PC-9 (cell line): ENCODE measurements around the gene PDGFD. TPM values are rescaled to one million over a fixed set of nuclear protein-coding genes. Genes with fewer than 3 reads are reported as not detected.

Source experiments
- BruUV-seq: library from RNA; stranded (reverse); fragments of 400-500 nt; replicated peaks from 2 replicates; lab custom pipeline; 2021; lab: Mats Ljungman, UMichigan
- CTCF ChIA-PET: fragments of 300-600 bp; sonication (Branson Sonifier 250); formaldehyde crosslinking; loops from one replicate; lab custom pipeline; 2022; ENCODE audit warnings: antibody characterized with exemption; lab: Charles Lee
- POLR2A ChIA-PET: fragments of 300-600 bp; sonication (Branson Sonifier 250); formaldehyde crosslinking; loops from one replicate; lab custom pipeline; 2022; ENCODE audit warnings: antibody characterized with exemption; ENCODE audit not compliant: unreplicated experiment; lab: Charles Lee
- DNase-seq, 2 experiments: peaks; one replicate each; pipeline versions ENCODE4 v3.0.0 to v3.0.0-alpha.2; 2015 to 2022; ENCODE audit warnings: mixed read lengths in 1 of 2
- H2AFZ ChIP-seq: fragments of 200-600 bp; sonication (generic); 2 replicates; pipeline ENCODE4 v1.8.1; 2017; ENCODE audit warnings: antibody characterized with exemption
- H3F3A ChIP-seq: fragments of 200-600 bp; sonication (generic); 2 replicates; pipeline ENCODE4 v1.8.1; 2017; ENCODE audit warnings: antibody characterized with exemption, mild to moderate bottlenecking, low read depth; ENCODE audit not compliant: insufficient read depth
- H3K27ac ChIP-seq: fragments of 200-600 bp; sonication (generic); 2 replicates; pipeline ENCODE4 v1.6.1; 2016; ENCODE audit warnings: mixed run types
- H3K27me3 ChIP-seq: fragments of 200-600 bp; sonication (generic); 2 replicates; pipeline ENCODE4 v1.6.1; 2016; ENCODE audit warnings: low read depth, mixed run types; ENCODE audit not compliant: insufficient read depth
- H3K36me3 ChIP-seq: fragments of 200-600 bp; sonication (generic); 2 replicates; pipeline ENCODE4 v1.6.1; 2016; ENCODE audit warnings: low read depth, mixed run types
- H3K4me1 ChIP-seq: fragments of 200-600 bp; sonication (generic); replicated peaks from 2 replicates; pipeline ENCODE4 v1.6.1; 2016; ENCODE audit warnings: mixed run types; ENCODE audit not compliant: insufficient read depth
- H3K4me2 ChIP-seq: fragments of 200-600 bp; sonication (generic); 2 replicates; pipeline ENCODE4 v1.6.1; 2017; ENCODE audit warnings: mixed run types
- H3K4me3 ChIP-seq: fragments of 200-600 bp; sonication (generic); 2 replicates; pipeline ENCODE4 v1.6.1; 2016; ENCODE audit warnings: mixed run types
- H3K79me2 ChIP-seq: fragments of 200-600 bp; sonication (generic); 2 replicates; pipeline ENCODE4 v1.6.1; 2017; ENCODE audit warnings: low read depth, mixed run types
- H3K9me2 ChIP-seq: fragments of 200-600 bp; sonication (generic); 2 replicates; pipeline ENCODE4 v1.8.1; 2017; ENCODE audit warnings: mild to moderate bottlenecking; ENCODE audit not compliant: insufficient read depth
- H3K9me3 ChIP-seq: fragments of 200-600 bp; sonication (generic); 2 replicates; pipeline ENCODE4 v1.8.1; 2016; ENCODE audit warnings: low read depth; ENCODE audit not compliant: insufficient read depth
- H4K20me1 ChIP-seq: fragments of 200-600 bp; sonication (generic); 2 replicates; pipeline ENCODE4 v1.8.1; 2017; ENCODE audit not compliant: insufficient read depth
- EZH2 ChIP-seq: fragments of 200-600 bp; sonication (generic); IDR thresholded peaks from 2 replicates; pipeline ENCODE4 v1.8.0; 2017; ENCODE audit warnings: antibody characterized with exemption, low read depth
- intact Hi-C: fragments of 100-400 bp; cut with micrococcal nuclease; formaldehyde crosslinking; loops from one replicate; pipeline ENCODE4 v1.10.0; 2022; ENCODE audit not compliant: unreplicated experiment
- total RNA-seq: library from RNA; stranded (reverse); gene quantifications from 2 replicates; pipeline ENCODE4 v1.2.3, GENCODE V29; 2021
- TF ChIP-seq, protein P1 (sequence below): fragments of 200-600 bp; sonication (generic); conservative IDR thresholded peaks from 2 replicates; pipeline ENCODE4 v1.6.1; 2017; ENCODE audit warnings: mixed run types, antibody characterized with exemption, mild to moderate bottlenecking, moderate library complexity

Gene PDGFD
- total RNA-seq, 1 experiment from 2014 or later, result 6.1 TPM

DNA sequence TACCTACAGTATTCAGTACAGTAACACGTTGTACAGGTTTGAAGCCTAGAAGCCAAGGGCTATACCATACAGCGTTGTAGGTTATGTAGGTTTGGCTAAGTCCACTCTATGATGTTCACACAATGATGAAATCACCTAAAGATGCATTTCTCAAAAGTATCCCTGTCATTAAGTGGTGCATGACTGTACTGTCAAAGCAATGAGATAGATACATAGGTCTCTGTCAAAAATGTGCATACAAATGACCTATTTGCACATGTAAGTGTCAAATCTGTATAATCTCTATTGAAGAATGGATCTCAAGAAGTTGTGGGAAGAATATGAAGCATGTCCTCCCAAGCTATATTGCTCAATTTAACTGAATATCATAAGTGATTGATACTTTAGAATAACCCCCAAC is 139.4 kb downstream of the PDGFD start:
- POLR2A ChIA-PET, result no interaction called here
- DNase-seq, result no peak
- Histone ChIP-seq H3K27ac (no peak overlapping the region), H3F3A (no peaks in the 10 kb centered on the region), H3K79me2 (no peaks in the 10 kb centered on the region), H3K9me2 (no peaks in the 10 kb centered on the region), H3K36me3 (no peaks in the 10 kb centered on the region), H3K9me3 (no peaks in the 10 kb centered on the region), H3K4me1 (no peaks in the 10 kb centered on the region), H2AFZ (no peak overlapping the region), H3K27me3 (no peaks in the 10 kb centered on the region), H3K4me3 (no peak overlapping the region), H4K20me1 (no peaks in the 10 kb centered on the region), H3K4me2 (no peak overlapping the region)
- intact Hi-C loops, result no loop called here
- BruUV-seq, result no TSS peak
- TF ChIP-seq, protein P1, sequence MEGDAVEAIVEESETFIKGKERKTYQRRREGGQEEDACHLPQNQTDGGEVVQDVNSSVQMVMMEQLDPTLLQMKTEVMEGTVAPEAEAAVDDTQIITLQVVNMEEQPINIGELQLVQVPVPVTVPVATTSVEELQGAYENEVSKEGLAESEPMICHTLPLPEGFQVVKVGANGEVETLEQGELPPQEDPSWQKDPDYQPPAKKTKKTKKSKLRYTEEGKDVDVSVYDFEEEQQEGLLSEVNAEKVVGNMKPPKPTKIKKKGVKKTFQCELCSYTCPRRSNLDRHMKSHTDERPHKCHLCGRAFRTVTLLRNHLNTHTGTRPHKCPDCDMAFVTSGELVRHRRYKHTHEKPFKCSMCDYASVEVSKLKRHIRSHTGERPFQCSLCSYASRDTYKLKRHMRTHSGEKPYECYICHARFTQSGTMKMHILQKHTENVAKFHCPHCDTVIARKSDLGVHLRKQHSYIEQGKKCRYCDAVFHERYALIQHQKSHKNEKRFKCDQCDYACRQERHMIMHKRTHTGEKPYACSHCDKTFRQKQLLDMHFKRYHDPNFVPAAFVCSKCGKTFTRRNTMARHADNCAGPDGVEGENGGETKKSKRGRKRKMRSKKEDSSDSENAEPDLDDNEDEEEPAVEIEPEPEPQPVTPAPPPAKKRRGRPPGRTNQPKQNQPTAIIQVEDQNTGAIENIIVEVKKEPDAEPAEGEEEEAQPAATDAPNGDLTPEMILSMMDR, result no peak
- TF ChIP-seq EZH2, result no peak
- CTCF ChIA-PET, result no interaction called here

DNA sequence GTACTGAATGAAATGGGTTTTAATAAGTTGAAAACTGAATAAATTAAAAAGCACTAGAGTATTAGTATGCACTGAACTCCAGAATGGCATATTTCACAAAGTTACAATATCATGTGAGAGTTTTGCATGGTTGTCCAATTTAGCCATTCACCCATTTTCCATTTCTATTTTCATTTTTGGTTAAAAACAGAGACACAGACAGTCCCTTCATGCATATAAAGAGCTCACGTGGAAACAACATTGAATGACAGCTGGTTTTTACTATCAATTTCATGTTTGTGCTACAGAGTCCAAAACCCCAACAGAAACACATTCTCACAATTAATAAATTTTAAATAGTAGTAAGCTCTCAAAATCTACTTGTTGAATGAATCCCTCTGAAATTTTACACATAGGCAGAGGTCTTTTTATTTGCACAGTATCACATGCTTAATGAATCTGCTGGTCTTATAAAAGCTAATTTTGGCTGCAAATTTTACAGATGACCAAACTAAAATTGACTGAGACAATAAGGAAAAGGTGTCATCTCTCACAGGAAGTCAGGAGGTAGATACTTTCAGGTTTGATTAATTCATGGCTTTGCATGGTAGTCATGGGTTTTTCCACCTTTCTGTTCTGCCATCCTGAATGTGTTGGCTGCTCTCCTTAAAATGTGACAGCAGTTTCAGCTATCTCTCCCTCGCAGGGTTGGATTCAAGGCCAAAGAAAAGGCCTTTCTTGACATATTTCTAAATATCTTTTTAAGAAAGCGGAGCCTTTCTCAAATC is 148.1 kb downstream of the PDGFD start:
- TF ChIP-seq, protein P1, result no peak
- TF ChIP-seq EZH2, result no peak
- H3K9me3 ChIP-seq, result no peaks in the 10 kb centered on the region; the same call in 1 of the 2 replicates
- H3K4me1 ChIP-seq, result no peaks in the 10 kb centered on the region
- no peaks in the 10 kb centered on the region for H3K36me3 ChIP-seq
- H4K20me1 ChIP-seq, result no peaks in the 10 kb centered on the region
- no peak overlapping the region for H3K4me2 ChIP-seq
- ChIA-PET CTCF (no interaction called here), POLR2A (no interaction called here)
- no peak overlapping the region for H3K27ac ChIP-seq
- no peak overlapping the region for H2AFZ ChIP-seq
- DNase-seq, result no peak
- no peaks in the 10 kb centered on the region for H3K79me2 ChIP-seq
- no peak overlapping the region for H3K4me3 ChIP-seq
- H3F3A ChIP-seq, result no peaks in the 10 kb centered on the region
- no TSS peak for BruUV-seq
- intact Hi-C loops, result no loop called here
- H3K9me2 ChIP-seq, result no peaks in the 10 kb centered on the region
- H3K27me3 ChIP-seq, result no peaks in the 10 kb centered on the region

DNA sequence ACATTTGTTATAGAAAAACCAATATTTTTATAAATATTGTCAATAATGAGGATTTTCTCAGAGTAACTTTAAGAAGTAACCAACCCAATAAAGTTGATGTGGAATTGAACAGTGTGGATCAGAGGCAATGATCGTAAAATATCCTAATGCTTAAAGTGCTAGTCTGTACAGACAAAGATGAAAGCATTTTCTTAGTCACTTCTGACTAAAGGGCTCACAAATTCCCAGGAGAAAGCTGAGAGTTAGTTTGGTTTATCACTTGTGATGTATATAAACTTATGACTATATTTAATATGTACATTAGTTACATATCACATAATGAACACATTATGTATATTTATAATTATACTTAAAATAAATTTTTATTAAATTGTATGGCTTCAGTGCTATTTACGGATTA is 152.9 kb downstream of the PDGFD start:
- no TSS peak for BruUV-seq
- Histone ChIP-seq H3K27ac (no peak overlapping the region), H3F3A (no peaks in the 10 kb centered on the region; the same call in 1 of the 2 replicates), H3K4me2 (no peak overlapping the region), H3K9me3 (no peaks in the 10 kb centered on the region), H3K4me1 (0 out of 2 replicates have a peak, but pooled peaks cover under 1% of the 10 kb centered on the region), H3K79me2 (no peaks in the 10 kb centered on the region), H4K20me1 (no peaks in the 10 kb centered on the region), H3K9me2 (no peaks in the 10 kb centered on the region), H3K27me3 (no peaks in the 10 kb centered on the region), H2AFZ (no peak overlapping the region), H3K36me3 (no peaks in the 10 kb centered on the region), H3K4me3 (no peak overlapping the region)
- ChIA-PET POLR2A (no interaction called here), CTCF (no interaction called here)
- no peak for DNase-seq
- intact Hi-C loops, result no loop called here
- TF ChIP-seq, protein P1, result no peak
- no peak for TF ChIP-seq EZH2
